Mucosa of stomach (tissue), 1 donor: Measurements from ENCODE around the gene ABHD17A.

Experiments used
- H3K27me3 ChIP-seq: one replicate; pipeline ENCODE4 v1.7.0; 2013; ENCODE audit warnings: mild to moderate bottlenecking, low read length; ENCODE audit not compliant: control insufficient read depth, insufficient read depth
- H3K36me3 ChIP-seq: one replicate; pipeline ENCODE4 v1.7.0; 2013; ENCODE audit warnings: low read length; ENCODE audit not compliant: control insufficient read depth, insufficient read depth
- H3K4me1 ChIP-seq: one replicate; pipeline ENCODE4 v1.7.0; 2013; ENCODE audit warnings: mild to moderate bottlenecking, low read length; ENCODE audit not compliant: control insufficient read depth, insufficient read depth
- H3K4me3 ChIP-seq: one replicate; pipeline ENCODE4 v1.7.0; 2013; ENCODE audit warnings: low read length
- H3K9ac ChIP-seq: one replicate; pipeline ENCODE4 v1.7.0; 2013; ENCODE audit warnings: mild to moderate bottlenecking, low read length, moderate library complexity
- H3K9me3 ChIP-seq: one replicate; pipeline ENCODE4 v1.7.0; 2013; ENCODE audit warnings: mild to moderate bottlenecking, low read length, moderate library complexity; ENCODE audit not compliant: control insufficient read depth
- donor health status: Pancreatic carcinoma.

ABHD17A gene

GRCh38 chr19:1851654-1852580 is 33.4 kb downstream of the ABHD17A start:
- Histone ChIP-seq H3K9ac (no peak overlapping the region), H3K4me1 (peaks cover 57% of the 10 kb centered on the region), H3K4me3 (no peak overlapping the region), H3K9me3 (no peaks in the 10 kb centered on the region), H3K36me3 (no peaks in the 10 kb centered on the region), H3K27me3 (peaks cover 2% of the 10 kb centered on the region)

- H3K4me3 ChIP-seq: no peak overlapping the region
- H3K36me3 ChIP-seq: no peaks in the 10 kb centered on the region
- H3K27me3 ChIP-seq: peaks cover 2% of the 10 kb centered on the region
- peaks cover 57% of the 10 kb centered on the region for H3K4me1 ChIP-seq
- no peaks in the 10 kb centered on the region for H3K9me3 ChIP-seq
- H3K9ac ChIP-seq: no peak overlapping the region
These were observed 34.3 kb downstream of the ABHD17A start for GRCh38 chr19:1850809-1851653.

- Histone ChIP-seq H3K9ac (no peak overlapping the region), H3K9me3 (no peaks in the 10 kb centered on the region), H3K36me3 (no peaks in the 10 kb centered on the region), H3K4me1 (peaks cover 57% of the 10 kb centered on the region), H3K4me3 (no peak overlapping the region), H3K27me3 (no peaks in the 10 kb centered on the region)
These were observed 35.4 kb downstream of the ABHD17A start for GRCh38 chr19:1849886-1850398.

GRCh38 chr19:1849132-1849474 is 36.2 kb downstream of the ABHD17A start:
- Histone ChIP-seq H3K4me3 (no peak overlapping the region), H3K4me1 (peaks cover 57% of the 10 kb centered on the region), H3K27me3 (no peaks in the 10 kb centered on the region), H3K36me3 (no peaks in the 10 kb centered on the region), H3K9me3 (no peaks in the 10 kb centered on the region), H3K9ac (peak overlapping the region; percentile 84)

GRCh38 chr19:1848399-1849131 is 36.7 kb downstream of the ABHD17A start, which contains the start of gene REXO1:
REXO1 (minus strand) TSS chr19:1848483; CDS start chr19:1848358, 125 bp downstream.
- Histone ChIP-seq H3K27me3 (no peaks in the 10 kb centered on the region), H3K9ac (peak within 1 kb of the TSS; percentile 84), H3K9me3 (no peaks in the 10 kb centered on the region), H3K36me3 (no peaks in the 10 kb centered on the region), H3K4me3 (peak within 1 kb of the TSS; percentile 60), H3K4me1 (peaks cover 57% of the 10 kb centered on the region)

GRCh38 chr19:1847684-1848398 is 37.5 kb downstream of the ABHD17A start:
- peak overlapping the region; percentile 14 for H3K4me3 ChIP-seq
- H3K27me3 ChIP-seq: no peaks in the 10 kb centered on the region
- peak overlapping the region; percentile 84 for H3K9ac ChIP-seq
- H3K4me1 ChIP-seq: peaks cover 50% of the 10 kb centered on the region
- no peaks in the 10 kb centered on the region for H3K36me3 ChIP-seq
- no peaks in the 10 kb centered on the region for H3K9me3 ChIP-seq

- Histone ChIP-seq H3K9me3 (no peaks in the 10 kb centered on the region), H3K36me3 (no peaks in the 10 kb centered on the region), H3K9ac (peak overlapping the region; percentile 84), H3K27me3 (no peaks in the 10 kb centered on the region), H3K4me1 (peaks cover 47% of the 10 kb centered on the region), H3K4me3 (peak overlapping the region; percentile 14)
These were observed 38.0 kb downstream of the ABHD17A start for GRCh38 chr19:1847348-1847683.

- Histone ChIP-seq H3K36me3 (no peaks in the 10 kb centered on the region), H3K9ac (peak overlapping the region; percentile 84), H3K9me3 (no peaks in the 10 kb centered on the region), H3K27me3 (no peaks in the 10 kb centered on the region), H3K4me3 (peak overlapping the region; percentile 14), H3K4me1 (peaks cover 44% of the 10 kb centered on the region)
These were observed 38.6 kb downstream of the ABHD17A start for GRCh38 chr19:1846517-1847204.

- no peak overlapping the region for H3K4me3 ChIP-seq
- H3K27me3 ChIP-seq: no peaks in the 10 kb centered on the region
- peaks cover 47% of the 10 kb centered on the region for H3K4me1 ChIP-seq
- H3K9me3 ChIP-seq: no peaks in the 10 kb centered on the region
- no peak overlapping the region for H3K9ac ChIP-seq
- H3K36me3 ChIP-seq: no peaks in the 10 kb centered on the region
These were observed 39.7 kb downstream of the ABHD17A start for GRCh38 chr19:1845642-1846041.

GRCh38 chr19:1845125-1845515 is 40.2 kb downstream of the ABHD17A start:
- no peaks in the 10 kb centered on the region for H3K27me3 ChIP-seq
- H3K4me1 ChIP-seq: peaks cover 52% of the 10 kb centered on the region
- H3K9ac ChIP-seq: peak overlapping the region; percentile 28

More at GRCh38 chr19:1845125-1845515, 40.2 kb downstream of the ABHD17A start:
- no peaks in the 10 kb centered on the region for H3K36me3 ChIP-seq
- no peaks in the 10 kb centered on the region for H3K9me3 ChIP-seq
- H3K4me3 ChIP-seq: no peak overlapping the region
